Thyroid gland (tissue), 4 donors: ENCODE measurements around the gene ATG12. TPM values are rescaled to one million over a fixed set of nuclear protein-coding genes. Genes with fewer than 3 reads are reported as not detected.
A peak's percentile ranks its signal among the peaks of the same experiment; 100 is the strongest.

ENCODE experiments used
- DNase-seq, 2 donors: peaks; one replicate each; pipeline ENCODE4 v3.0.0-alpha.2; 2019
- H3K27ac ChIP-seq, 3 donors: fragments of 200-600 bp; sonication (generic); 1 replicate in 2 of 3; 2 replicates in 1 of 3; pipeline ENCODE4 v1.5.1; 2016 to 2019; ENCODE audit warnings: mild to moderate bottlenecking in 1 of 3, moderate library complexity in 1 of 3
- H3K27me3 ChIP-seq: fragments of 200-600 bp; sonication (generic); one replicate; pipeline ENCODE4 v1.5.1; 2019
- H3K36me3 ChIP-seq, 2 donors: fragments of 200-600 bp; sonication (generic); one replicate each; pipeline ENCODE4 v1.5.1; 2016 to 2019
- H3K4me1 ChIP-seq, 2 donors: fragments of 200-600 bp; sonication (generic); one replicate each; pipeline ENCODE4 v1.5.1; 2017 to 2019
- H3K4me3 ChIP-seq, 3 donors: fragments of 200-600 bp; sonication (generic); replicated peaks in 1 of 3; 1 replicate in 2 of 3; 2 replicates in 1 of 3; pipeline ENCODE4 v1.5.1; 2016; ENCODE audit warnings: mild to moderate bottlenecking in 1 of 3
- H3K9me3 ChIP-seq: fragments of 200-600 bp; sonication (generic); one replicate; pipeline ENCODE4 v1.5.1; 2017
- POLR2A ChIP-seq, 2 donors: fragments of 450-650 bp; IDR thresholded peaks; one replicate each; pipeline ENCODE4 v1.6.1; 2017; ENCODE audit warnings: antibody characterized with exemption in 2 of 2, mild to moderate bottlenecking in 2 of 2, moderate library complexity in 1 of 2
- WGBS, 2 donors: methylation state at CpG; one replicate each; pipeline ENCODE4 v1.1.5; 2017; 5-methylcytosine and 5-hydroxymethylcytosine counted together
- intact Hi-C: fragments of 100-400 bp; cut with DNase I; formaldehyde crosslinking; loops from one replicate; pipeline ENCODE4 v1.15.1; 2023
- total RNA-seq, 4 donors: library from RNA; depleted of rRNA; stranded (reverse); fragments of >200 nt; gene quantifications; one replicate each; pipeline ENCODE4 v1.2.3, GENCODE V29; 2016
- TF ChIP-seq, protein P1 (sequence below), 6 experiments: fragments of 200-600 bp in 3 of 6; fragments of 450-650 bp in 3 of 6; sonication (generic) in 3 of 6; IDR thresholded peaks; one replicate each; pipeline ENCODE4 v1.5.1; 2016 to 2019; ENCODE audit warnings: antibody characterized with exemption in 6 of 6, mild to moderate bottlenecking in 2 of 6, inconsistent platforms in 1 of 6, moderate library complexity in 1 of 6

ATG12 gene
- total RNA-seq, 4 donors from 2014 or later: 42.0 to 98.7 (median 68.1) TPM

DNA sequence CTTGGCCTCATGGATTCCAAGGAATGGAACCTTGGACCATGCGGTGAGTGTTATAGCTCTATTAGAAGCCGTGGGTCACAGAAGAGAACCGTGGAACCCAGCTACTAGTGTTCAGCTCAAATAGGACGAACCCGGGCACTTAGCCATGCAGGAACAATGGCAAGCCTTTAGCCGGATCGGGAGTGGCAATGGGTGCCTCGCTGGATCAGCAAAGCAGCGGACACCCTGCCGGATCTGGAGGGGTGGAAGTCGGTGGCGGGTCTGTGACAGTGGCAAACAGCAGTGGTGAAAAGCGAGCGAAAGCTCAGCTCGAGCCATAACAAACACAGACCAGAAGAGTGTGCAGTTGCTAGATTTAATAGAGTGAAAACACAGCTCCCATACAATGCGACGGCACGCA is 22.5 kb downstream of the ATG12 start:
- WGBS, 2 donors: 91 to 94% methylated on average over 18 of the region's 18 CpGs
- DNase-seq: no peak
- Histone ChIP-seq H3K27me3 (no peaks in the 10 kb centered on the region), H3K27ac (no peak overlapping the region), H3K9me3 (no peaks in the 10 kb centered on the region), H3K36me3 (no peaks in the 10 kb centered on the region), H3K4me3 (no peak overlapping the region), H3K4me1 (peaks cover 4 to 13% of the 10 kb centered on the region in 2 donors)
- intact Hi-C loops: no loop called here
- TF ChIP-seq POLR2A (IDR thresholded peaks at IDR 0.05): no peak
- TF ChIP-seq, protein P1, sequence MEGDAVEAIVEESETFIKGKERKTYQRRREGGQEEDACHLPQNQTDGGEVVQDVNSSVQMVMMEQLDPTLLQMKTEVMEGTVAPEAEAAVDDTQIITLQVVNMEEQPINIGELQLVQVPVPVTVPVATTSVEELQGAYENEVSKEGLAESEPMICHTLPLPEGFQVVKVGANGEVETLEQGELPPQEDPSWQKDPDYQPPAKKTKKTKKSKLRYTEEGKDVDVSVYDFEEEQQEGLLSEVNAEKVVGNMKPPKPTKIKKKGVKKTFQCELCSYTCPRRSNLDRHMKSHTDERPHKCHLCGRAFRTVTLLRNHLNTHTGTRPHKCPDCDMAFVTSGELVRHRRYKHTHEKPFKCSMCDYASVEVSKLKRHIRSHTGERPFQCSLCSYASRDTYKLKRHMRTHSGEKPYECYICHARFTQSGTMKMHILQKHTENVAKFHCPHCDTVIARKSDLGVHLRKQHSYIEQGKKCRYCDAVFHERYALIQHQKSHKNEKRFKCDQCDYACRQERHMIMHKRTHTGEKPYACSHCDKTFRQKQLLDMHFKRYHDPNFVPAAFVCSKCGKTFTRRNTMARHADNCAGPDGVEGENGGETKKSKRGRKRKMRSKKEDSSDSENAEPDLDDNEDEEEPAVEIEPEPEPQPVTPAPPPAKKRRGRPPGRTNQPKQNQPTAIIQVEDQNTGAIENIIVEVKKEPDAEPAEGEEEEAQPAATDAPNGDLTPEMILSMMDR (IDR thresholded peaks at IDR 0.05): no peak

DNA sequence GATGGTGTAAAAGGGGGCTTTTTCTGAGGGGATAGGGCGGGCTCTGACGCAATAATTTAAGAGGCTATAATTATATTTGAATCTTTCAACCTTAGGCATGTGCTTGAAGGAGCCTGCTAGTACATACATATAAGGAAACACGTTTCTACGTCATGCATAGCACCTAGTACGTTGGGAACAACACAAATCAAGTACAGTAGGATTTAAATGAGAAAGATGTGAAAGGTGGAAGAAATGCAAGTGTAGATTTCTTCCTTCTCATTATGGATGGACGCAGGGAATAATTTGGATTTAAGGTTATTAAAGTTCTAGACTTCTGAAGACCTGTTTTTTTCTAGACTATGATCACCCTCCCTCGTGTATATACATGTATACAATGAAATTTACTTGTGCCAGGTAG is 24.0 kb downstream of the ATG12 start:
- Histone ChIP-seq H3K27me3 (no peaks in the 10 kb centered on the region), H3K4me3 (no peak overlapping the region), H3K4me1 (peaks cover 4 to 13% of the 10 kb centered on the region in 2 donors), H3K27ac (no peak overlapping the region), H3K36me3 (no peaks in the 10 kb centered on the region), H3K9me3 (no peaks in the 10 kb centered on the region)
- intact Hi-C loops: no loop called here
- 91 to 92% methylated on average over 7 of the region's 7 CpGs for WGBS, 2 donors
- DNase-seq: no peak
- TF ChIP-seq, protein P1 (IDR thresholded peaks at IDR 0.05): no peak
- no peak for TF ChIP-seq POLR2A (IDR thresholded peaks at IDR 0.05)

DNA sequence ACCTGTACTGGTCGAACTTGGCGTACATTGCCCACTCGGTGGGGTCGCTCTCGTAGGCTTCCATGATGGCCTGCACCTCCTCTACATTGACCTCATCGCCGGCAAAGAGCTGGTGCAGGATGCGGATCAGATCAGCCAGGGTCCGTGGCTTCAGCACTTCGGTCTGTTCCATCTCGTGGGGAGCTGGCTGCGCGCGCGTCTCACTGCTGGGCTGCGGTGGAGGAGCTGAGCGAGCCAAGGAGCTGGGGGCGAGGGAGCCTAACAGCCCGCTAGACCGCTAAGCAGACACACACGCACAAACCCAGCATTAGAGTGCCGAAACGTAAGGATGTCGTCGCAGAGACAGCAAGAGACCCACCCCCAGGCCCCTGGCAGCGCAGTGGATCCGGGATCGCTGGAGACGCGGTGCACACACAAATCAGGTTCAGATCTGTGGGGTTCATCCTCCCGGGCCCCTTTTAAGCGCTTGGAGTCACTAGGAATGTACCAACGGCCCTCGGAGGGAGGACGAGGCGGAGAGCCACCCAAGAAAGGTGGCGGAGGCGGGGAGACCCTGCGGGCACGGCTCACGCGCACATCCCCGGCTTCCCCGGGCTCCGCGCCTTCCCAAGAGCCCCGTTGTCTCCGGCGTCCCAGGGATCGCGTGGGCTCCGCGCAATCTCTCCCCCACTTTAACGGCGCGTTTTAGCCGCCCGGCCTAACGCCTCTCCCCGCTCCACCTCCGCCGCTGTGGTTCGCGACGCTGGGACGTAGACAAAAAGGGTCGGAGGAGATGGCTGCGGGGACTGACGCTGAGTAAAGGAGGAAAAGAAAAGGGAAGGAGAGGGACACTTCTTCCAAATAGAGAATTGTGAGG is 24.9 kb downstream of the ATG12 start, which contains the start of gene CDO1:
TSS of gene CDO1 (minus strand) at position 434 of the 856 bp plus-strand sequence. CDS start at position 172, 262 bp downstream.
- Histone ChIP-seq H3K9me3 (no peaks in the 10 kb centered on the region), H3K4me3 (peak within 1 kb of the TSS in 2 of 3 donors; percentile 28 to 48), H3K4me1 (peaks cover 4 to 13% of the 10 kb centered on the region in 2 donors), H3K36me3 (no peaks in the 10 kb centered on the region), H3K27me3 (no peaks in the 10 kb centered on the region), H3K27ac (peak within 1 kb of the TSS; percentile 38 to 56 (median 49))
- peak; percentile 11 to 53 for DNase-seq
- peak in 1 of 2 donors; percentile 53 for TF ChIP-seq POLR2A (IDR thresholded peaks at IDR 0.05)
- TF ChIP-seq, protein P1 (IDR thresholded peaks at IDR 0.05): no peak
- WGBS, 2 donors: 2% methylated on average over 37 to 42 of the region's 69 CpGs
- intact Hi-C loops: no loop called here

DNA sequence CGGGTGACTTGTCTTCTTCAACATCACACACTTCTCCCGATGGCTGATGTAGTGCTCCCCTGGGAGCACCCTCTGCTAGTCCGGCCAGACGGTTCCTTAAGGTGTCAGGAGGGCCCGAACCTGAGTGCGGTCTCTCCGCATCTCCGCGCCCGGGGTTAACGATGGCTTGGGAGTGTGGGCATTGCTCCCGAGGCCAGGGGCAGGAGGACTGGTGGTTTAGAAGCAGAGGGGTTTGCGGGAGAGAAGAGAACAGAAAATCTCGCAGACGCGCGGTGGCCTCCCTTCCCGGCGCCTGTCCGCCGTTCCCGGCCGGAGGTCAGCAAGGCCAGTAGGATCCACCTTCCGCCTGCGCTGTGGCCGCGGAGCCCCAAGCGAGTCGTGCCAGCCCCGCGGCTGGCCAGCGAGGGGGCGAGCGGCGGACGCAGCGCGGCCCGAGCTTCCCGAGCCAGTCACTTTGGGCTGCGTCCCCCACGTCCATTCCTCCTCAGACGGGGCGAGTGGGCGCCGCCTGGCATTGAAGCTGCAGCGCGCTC is 25.6 kb downstream of the ATG12 start:
- DNase-seq: peak in 1 of 2 donors; percentile 11
- no peaks in the 10 kb centered on the region for H3K9me3 ChIP-seq
- TF ChIP-seq, protein P1 (IDR thresholded peaks at IDR 0.05): no peak
- TF ChIP-seq POLR2A (IDR thresholded peaks at IDR 0.05): no peak
- peak overlapping the region in 2 of 3 donors; percentile 49 to 56 for H3K27ac ChIP-seq
- H3K4me3 ChIP-seq: peak overlapping the region in 2 of 3 donors; percentile 28 to 48
- no peaks in the 10 kb centered on the region for H3K27me3 ChIP-seq
- no peaks in the 10 kb centered on the region for H3K36me3 ChIP-seq
- intact Hi-C loops: no loop called here
- H3K4me1 ChIP-seq: peaks cover 4 to 13% of the 10 kb centered on the region in 2 donors
- WGBS, 2 donors: 1 to 5% methylated on average over 14 to 27 of the region's 48 CpGs
